SKM-1 (cell line): ENCODE results near the gene TMEM52.

ENCODE experiments used
- DNase-seq: peaks from one replicate; lab custom pipeline; 2025; ENCODE audit not compliant: unreplicated experiment; lab: John Stamatoyannopoulos, UW

The TMEM52 gene

GRCh38 chr1:1915911-1916840 is 2.9 kb downstream of the TMEM52 start:
- DNase-seq: no peak

- DNase-seq: no peak
Measured at GRCh38 chr1:1914971-1915692, 3.9 kb downstream of the TMEM52 start, which contains the start of gene CALML6. CALML6 (plus strand) TSS chr1:1915260; CDS start chr1:1915281, 21 bp downstream.

GRCh38 chr1:1914101-1914970 is 4.7 kb downstream of the TMEM52 start:
- no peak for DNase-seq

GRCh38 chr1:1911350-1912041 is 7.6 kb downstream of the TMEM52 start:
- no peak for DNase-seq

GRCh38 chr1:1910651-1911331 is 8.3 kb downstream of the TMEM52 start:
- no peak for DNase-seq

DNA sequence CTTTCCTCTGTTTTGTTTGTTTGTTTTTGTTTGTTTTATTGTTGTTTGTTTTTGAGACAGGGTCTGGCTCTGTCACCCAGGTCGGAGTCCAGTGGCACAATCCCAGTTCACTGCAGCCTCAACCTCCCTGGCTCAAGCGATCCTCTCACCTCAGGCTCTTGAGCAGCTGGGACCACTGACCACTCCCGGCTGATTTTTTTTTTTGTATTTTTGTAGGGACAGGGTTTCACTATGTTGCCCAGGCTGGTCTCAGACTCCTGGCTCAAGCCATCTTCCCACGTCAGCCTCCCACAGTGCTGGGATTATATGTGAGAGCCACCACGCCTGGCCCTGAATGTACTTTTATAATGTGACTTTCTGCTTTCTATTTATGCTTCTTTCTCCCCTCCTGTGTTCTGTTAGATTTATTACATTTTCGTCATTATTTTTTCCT is 9.0 kb downstream of the TMEM52 start:
- no peak for DNase-seq

DNA sequence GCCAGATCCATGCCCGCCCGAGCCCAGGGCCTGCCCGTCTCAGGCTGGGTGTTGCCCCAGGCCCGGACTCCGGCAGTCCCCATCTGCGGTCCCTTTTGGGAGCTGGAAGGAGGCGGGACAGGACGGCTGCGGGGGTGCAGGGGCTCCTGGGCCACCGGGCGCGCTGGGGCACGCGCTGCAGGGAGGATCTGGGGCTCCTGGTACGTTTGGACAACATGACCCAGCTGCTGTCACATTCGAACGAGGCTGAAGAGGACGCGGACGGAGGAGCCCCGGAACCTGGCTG is 10.6 kb downstream of the TMEM52 start:
- no peak for DNase-seq

- no peak for DNase-seq
Measured at GRCh38 chr1:1907098-1907736, 11.9 kb downstream of the TMEM52 start.

GRCh38 chr1:1906185-1907097 is 12.6 kb downstream of the TMEM52 start:
- peak; percentile 75 for DNase-seq

GRCh38 chr1:1903224-1903623 is 15.9 kb downstream of the TMEM52 start:
- DNase-seq: no peak

- no peak for DNase-seq
Measured at GRCh38 chr1:1901641-1902294, 17.3 kb downstream of the TMEM52 start.

DNA sequence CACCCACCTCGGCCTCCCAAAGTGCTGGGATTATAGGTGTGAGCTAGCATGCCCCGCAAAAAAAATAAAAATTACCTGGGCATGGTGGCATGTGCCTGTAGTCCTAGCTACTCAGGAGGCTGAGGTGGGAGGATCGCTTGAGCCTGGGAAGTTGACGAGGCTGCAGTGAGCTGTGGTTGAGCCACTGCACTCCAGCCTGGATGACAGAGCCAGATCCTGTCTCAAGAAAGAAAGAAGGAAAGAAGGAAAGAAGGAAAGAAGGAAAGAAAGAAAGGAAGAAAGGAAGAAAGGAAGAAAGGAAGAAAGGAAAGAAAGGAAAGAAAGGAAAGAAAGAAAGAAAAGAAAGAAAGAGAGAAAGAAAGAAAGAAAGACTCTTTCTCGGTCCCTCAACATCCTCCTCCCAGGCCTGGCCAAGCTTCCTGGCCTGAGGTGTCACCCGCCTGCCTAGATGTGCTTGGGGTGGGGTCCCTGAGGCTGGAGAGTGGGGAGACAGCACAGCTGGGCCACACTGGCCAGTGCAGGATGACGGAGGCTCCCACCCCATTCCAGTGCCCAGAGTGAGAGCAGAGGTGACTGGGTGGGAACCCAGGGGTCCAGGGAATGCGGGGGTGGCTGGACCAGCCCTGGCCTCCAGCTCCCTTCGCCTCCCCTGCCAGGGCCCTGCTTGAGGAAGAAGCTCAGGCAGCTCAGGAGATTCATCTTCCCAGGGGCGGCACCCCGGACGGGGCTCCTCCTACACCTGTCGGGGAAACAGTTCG is 18.0 kb downstream of the TMEM52 start:
- no peak for DNase-seq

DNA sequence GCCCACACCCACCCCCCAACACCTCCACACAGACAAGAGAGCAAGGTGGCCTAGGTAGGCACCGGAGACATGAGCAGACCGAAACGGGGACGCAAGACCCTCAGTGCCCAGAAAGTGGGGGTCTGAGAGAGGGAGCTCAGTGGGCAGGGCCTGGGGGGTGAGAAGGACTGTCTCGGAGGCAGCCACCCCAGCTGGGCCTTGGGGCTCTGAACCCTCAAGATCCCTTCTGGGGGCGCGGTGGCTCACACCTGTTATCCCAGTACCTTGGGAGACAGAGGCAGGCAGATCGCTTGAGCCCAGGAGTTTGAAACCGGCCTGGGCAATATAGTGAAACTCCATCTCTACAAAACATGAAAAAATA is 19.1 kb downstream of the TMEM52 start:
- no peak for DNase-seq

DNA sequence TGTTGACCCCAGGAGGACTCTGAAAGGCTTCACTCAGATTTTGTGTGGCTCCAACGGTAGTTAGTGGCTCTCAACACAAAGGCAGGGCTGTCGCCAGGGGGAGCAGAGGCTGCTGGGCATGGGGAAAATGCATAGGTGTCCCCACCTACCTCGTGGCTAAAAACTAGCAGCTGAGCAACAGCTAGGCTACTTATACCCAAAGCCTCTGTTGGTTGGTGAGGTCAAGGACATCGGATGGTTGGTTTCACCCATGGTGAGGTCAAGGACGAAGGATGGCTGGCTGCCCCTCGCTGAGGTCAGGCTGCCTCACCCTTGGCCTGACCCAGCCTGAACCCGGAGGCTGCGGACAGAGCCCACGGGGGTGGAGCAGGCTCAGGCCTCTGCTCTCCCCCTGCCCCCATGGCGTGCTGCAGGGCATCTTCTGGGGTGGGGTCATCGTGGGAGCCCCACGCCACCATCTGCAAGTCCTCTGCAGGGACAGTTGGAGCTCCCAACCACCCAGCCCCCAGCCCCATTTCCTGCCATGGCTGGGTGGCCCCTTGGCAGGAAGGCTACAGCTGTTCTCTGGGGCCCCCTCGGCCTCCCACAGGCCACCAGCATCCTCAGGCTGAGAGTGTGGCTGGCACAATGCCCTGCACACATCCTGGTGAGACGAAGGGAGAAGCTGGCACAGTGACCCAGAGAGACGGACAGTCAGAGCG is 19.7 kb downstream of the TMEM52 start:
- DNase-seq: no peak

DNA sequence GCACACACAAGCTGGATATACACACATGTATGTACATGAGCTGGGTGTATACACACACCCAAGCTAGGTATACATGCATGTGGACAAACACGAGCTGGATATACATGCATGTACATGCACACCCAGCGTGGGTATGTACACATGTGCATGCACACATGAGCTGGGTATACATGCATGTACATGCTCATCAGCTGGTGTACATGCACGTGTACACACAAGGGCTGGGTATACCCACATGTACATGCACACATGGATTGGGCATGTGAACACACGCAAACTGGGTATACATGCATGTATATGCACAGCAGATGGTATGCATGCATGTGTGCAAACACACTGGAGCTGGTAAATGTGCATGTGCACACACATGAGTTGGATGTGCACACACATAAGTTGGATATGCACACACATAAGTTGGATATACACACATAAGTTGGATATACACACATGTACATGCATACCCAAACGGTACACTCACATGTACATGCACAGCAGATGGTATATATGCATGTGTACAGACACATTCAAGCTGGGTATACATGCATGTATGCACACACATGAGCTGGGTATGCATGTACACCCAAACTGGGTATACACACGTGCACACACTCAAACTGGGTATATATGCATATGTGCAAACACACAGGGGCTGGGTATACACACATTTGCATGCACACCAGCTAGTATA is 20.7 kb downstream of the TMEM52 start:
- no peak for DNase-seq
